ENCODE measurements around the gene PECR. TPM values are rescaled to one million over a fixed set of nuclear protein-coding genes. Genes with fewer than 3 reads are reported as not detected.

Gene PECR
- total and polyA plus RNA-seq, 12 donors, result 2.0 to 6.6 (median 4.1) TPM

- Histone ChIP-seq H3K4me1 (peaks cover 0 to 43% (median 12%) of the 10 kb centered on the region in 9 donors), H3K27me3 (no peaks in the 10 kb centered on the region), H3K4me3 (no peak overlapping the region), H3K27ac (no peak overlapping the region), H3K36me3 (peaks cover 0 to 98% (median 64%) of the 10 kb centered on the region in 9 donors), H3K9me3 (no peaks in the 10 kb centered on the region)
- DNase-seq (no peak), ATAC-seq (no peak)
- 86 to 90% methylated on average over 3 of the region's 3 CpGs for WGBS, 2 donors
- TF ChIP-seq CTCF (IDR thresholded peaks at IDR 0.05), result no peak
- intact Hi-C loops (cut with DNase I), result loop anchor here in 2 of 10 donors (10.0 kb wide), 2 partner anchors 285 to 295 kb away; partner anchors contain the start of gene SMARCAL1 (in 1 of the 2)
Measured at GRCh38 chr2:216119986-216120385, 38.4 kb upstream of the PECR start.

GRCh38 chr2:216119146-216119545 is 37.5 kb upstream of the PECR start:
- Histone ChIP-seq H3K4me1 (peaks cover 0 to 48% (median 17%) of the 10 kb centered on the region in 9 donors), H3K4me3 (no peak overlapping the region), H3K9me3 (no peaks in the 10 kb centered on the region), H3K36me3 (peaks cover 0 to 94% (median 57%) of the 10 kb centered on the region in 9 donors), H3K27me3 (no peaks in the 10 kb centered on the region), H3K27ac (no peak overlapping the region)
- TF ChIP-seq CTCF (IDR thresholded peaks at IDR 0.05), result no peak
- ATAC-seq (no peak), DNase-seq (no peak)
- intact Hi-C loops (cut with DNase I), result loop anchor here in 1 of 10 donors (10.0 kb wide), 1 partner anchor 296 kb away; the partner anchor contains the start of gene SMARCAL1
- WGBS, 2 donors, result 83 to 88% methylated on average over 2 of the region's 2 CpGs

- no peak for ATAC-seq
- Histone ChIP-seq H3K4me1 (peaks cover 0 to 54% (median 21%) of the 10 kb centered on the region in 9 donors), H3K27ac (no peak overlapping the region), H3K36me3 (peaks cover 0 to 94% (median 53%) of the 10 kb centered on the region in 9 donors), H3K9me3 (no peaks in the 10 kb centered on the region), H3K27me3 (no peaks in the 10 kb centered on the region), H3K4me3 (no peak overlapping the region)
- DNase-seq, result no peak
- no peak for TF ChIP-seq CTCF (IDR thresholded peaks at IDR 0.05)
- 92 to 94% methylated on average over 1 of the region's 1 CpG for WGBS, 2 donors
- intact Hi-C loops (cut with DNase I), result loop anchor here in 1 of 10 donors (10.0 kb wide), 1 partner anchor 296 kb away; the partner anchor contains the start of gene SMARCAL1
Measured at GRCh38 chr2:216118474-216118873, 36.9 kb upstream of the PECR start.

GRCh38 chr2:216117561-216118340 is 36.1 kb upstream of the PECR start:
- H3K4me1 ChIP-seq, result peaks cover 0 to 60% (median 21%) of the 10 kb centered on the region in 9 donors
- H3K36me3 ChIP-seq, result peaks cover 0 to 94% (median 52%) of the 10 kb centered on the region in 9 donors
- TF ChIP-seq CTCF (IDR thresholded peaks at IDR 0.05), result no peak
- DNase-seq, result no peak
- H3K27me3 ChIP-seq, result no peaks in the 10 kb centered on the region
- intact Hi-C loops (cut with DNase I), result loop anchor here in 1 of 10 donors (10.0 kb wide), 1 partner anchor 297 kb away; the partner anchor contains the start of gene SMARCAL1
- no peak overlapping the region for H3K4me3 ChIP-seq
- H3K27ac ChIP-seq, result no peak overlapping the region
- no peak for ATAC-seq
- no peaks in the 10 kb centered on the region for H3K9me3 ChIP-seq
- 82 to 84% methylated on average over 4 of the region's 4 CpGs for WGBS, 2 donors
